A549 (cell line): Measurements from ENCODE around the gene RPL13A. TPM values are rescaled to one million over a fixed set of nuclear protein-coding genes. Genes with fewer than 3 reads are reported as not detected.

Experiments
- ATAC-seq, 2 experiments: fragments of 200-7000 bp in 1 of 2; fragments of >200 bp in 1 of 2; cut with Nextera tagmentation in 1 of 2; cut with Tn5 transposase in 1 of 2; 3 replicates each; pipeline versions ENCODE4 v1.8.0 to v1.9.1; 2018 to 2020; ENCODE audit warnings: mild to moderate bottlenecking in 1 of 2, moderate library complexity in 1 of 2
- CTCF ChIA-PET: fragments of 300-600 bp; sonication (Branson Sonifier 250); formaldehyde crosslinking; extraction: SDS; loops from one replicate; lab custom pipeline; 2021; ENCODE audit warnings: antibody characterized with exemption, inconsistent platforms; lab: Yijun Ruan, JAX
- POLR2A ChIA-PET: fragments of 350-600 bp; formaldehyde crosslinking; extraction: SDS; loops from one replicate; lab custom pipeline; 2021; ENCODE audit warnings: antibody characterized with exemption, inconsistent platforms; lab: Yijun Ruan, JAX
- DNase-seq, 2 experiments: peaks; one replicate each; pipeline versions ENCODE4 v3.0.0 to v3.0.0-alpha.2; 2011 to 2016; ENCODE audit warnings: low read depth in 1 of 2, low spot score in 1 of 2
- FAIRE-seq: peaks from 2 replicates; lab custom pipeline; 2011; peaks lifted over from hg19 to GRCh38; lab: Jason Lieb, UNC
- H3K27ac ChIP-seq, 2 experiments: fragments of >200 bp; sonication (Bioruptor Twin); formaldehyde crosslinking; 3 replicates each; pipeline ENCODE4 v1.5.1; 2016 to 2017
- H3K4me1 ChIP-seq: fragments of >200 bp; sonication (Bioruptor Twin); formaldehyde crosslinking; 3 replicates; pipeline ENCODE4 v1.6.1; 2016
- H3K4me2 ChIP-seq: fragments of >200 bp; sonication (Bioruptor Twin); formaldehyde crosslinking; 3 replicates; pipeline ENCODE4 v1.6.1; 2016
- H3K4me3 ChIP-seq: fragments of >200 bp; sonication (Bioruptor Twin); formaldehyde crosslinking; 3 replicates; pipeline ENCODE4 v1.5.1; 2016
- H3K9me3 ChIP-seq: fragments of >200 bp; sonication (Bioruptor Twin); formaldehyde crosslinking; 3 replicates; pipeline ENCODE4 v1.6.1; 2016
- BCL3 ChIP-seq: fragments of >200 bp; sonication (Bioruptor Twin); formaldehyde crosslinking; IDR thresholded peaks from 3 replicates; pipeline ENCODE4 v1.6.1; 2016
- CEBPB ChIP-seq, 2 experiments: fragments of >200 bp in 1 of 2; sonication (Bioruptor Twin) in 1 of 2; formaldehyde crosslinking in 1 of 2; IDR thresholded peaks; 2 replicates each; pipeline ENCODE4 v1.6.1; 2012 to 2016
- FOSB ChIP-seq: fragments of 250-450 bp; sonication (Bioruptor Pico); IDR thresholded peaks from 2 replicates; pipeline ENCODE4 v1.5.0; 2020; ENCODE audit warnings: mild to moderate bottlenecking, moderate library complexity
- HOXB13 ChIP-seq: fragments of 250-450 bp; sonication (Bioruptor Pico); IDR thresholded peaks from 2 replicates; pipeline ENCODE4 v1.5.0; 2020; ENCODE audit warnings: low read depth, mild to moderate bottlenecking, moderate library complexity
- HOXB5 ChIP-seq: fragments of 250-450 bp; sonication (Bioruptor Pico); IDR thresholded peaks from 2 replicates; pipeline ENCODE4 v1.5.0; 2020; ENCODE audit warnings: mild to moderate bottlenecking, moderate library complexity
- MAZ ChIP-seq: fragments of 150-350 bp; IDR thresholded peaks from 2 replicates; pipeline ENCODE4 v1.6.1; 2014; ENCODE audit warnings: antibody characterized with exemption, low read depth, low read length, borderline replicate concordance
- NR3C1 ChIP-seq: fragments of >200 bp; sonication (Bioruptor Twin); formaldehyde crosslinking; IDR thresholded peaks from 3 replicates; pipeline ENCODE4 v1.6.1; 2017
- RAD21 ChIP-seq, 2 experiments: fragments of >200 bp in 1 of 2; sonication (Bioruptor Twin) in 1 of 2; formaldehyde crosslinking in 1 of 2; IDR thresholded peaks in 1 of 2; conservative IDR thresholded peaks in 1 of 2; 2 replicates in 1 of 2; 3 replicates in 1 of 2; pipeline ENCODE4 v1.6.1; 2012 to 2018; ENCODE audit warnings: inconsistent platforms in 1 of 2
- SMC3 ChIP-seq: fragments of >200 bp; sonication (Bioruptor Twin); formaldehyde crosslinking; IDR thresholded peaks from 3 replicates; pipeline ENCODE4 v1.6.1; 2018; ENCODE audit warnings: inconsistent platforms
- TP53 ChIP-seq: fragments of 250-450 bp; sonication (Bioruptor Pico); IDR thresholded peaks from 2 replicates; pipeline ENCODE4 v1.5.0; 2021; ENCODE audit warnings: mild to moderate bottlenecking, moderate library complexity
- ZFP36 ChIP-seq: fragments of 450-650 bp; IDR thresholded peaks from 2 replicates; pipeline ENCODE4 v1.6.1; 2014; ENCODE audit warnings: borderline replicate concordance; ENCODE audit not compliant: partially characterized antibody
- WGBS: methylation state at CpG from one replicate; pipeline ENCODE4 v1.1.6; 2017; ENCODE audit errors: missing lambda C conversion rate; 5-methylcytosine and 5-hydroxymethylcytosine counted together
- polyA plus RNA-seq, 4 experiments: library from polyadenylated mRNA; depleted of rRNA in 3 of 4; stranded (reverse); fragments of >200 nt; fragmentation: RNase III in 1 of 4; extraction: RNeasy Plus Mini Kit Qiagen cat#74134 plus additional on column Dnase treatment in 1 of 4; gene quantifications; 2 replicates in 3 of 4; 3 replicates in 1 of 4; pipeline ENCODE4 v1.2.3, GENCODE V29; 2011 to 2017
- TF ChIP-seq, protein P1 (sequence below): fragments of 150-350 bp; IDR thresholded peaks from 2 replicates; pipeline ENCODE4 v1.6.1; 2014; ENCODE audit warnings: low read depth, mild to moderate bottlenecking, low read length
- TF ChIP-seq, protein P2 (sequence below): fragments of >200 bp; sonication (Bioruptor Twin); formaldehyde crosslinking; IDR thresholded peaks from 3 replicates; pipeline ENCODE4 v1.5.1; 2016
- TF ChIP-seq, protein P3 (sequence below): IDR thresholded peaks from 2 replicates; pipeline ENCODE4 v1.6.1; 2012
- TF ChIP-seq, protein P4 (sequence below): IDR thresholded peaks from 2 replicates; pipeline ENCODE4 v1.6.1; 2012; ENCODE audit warnings: low read depth, borderline replicate concordance

RPL13A gene
- polyA plus RNA-seq, 2 of the 4 experiments (the other 2 are of a cell fraction), result 3,595 to 5,410 TPM

GRCh38 chr19:49475995-49476880 lies 11.2 kb upstream of the RPL13A start:
- H3K4me1 ChIP-seq, result peaks cover 21% of the 10 kb centered on the region
- FAIRE-seq, result no peak
- peak overlapping the region; percentile 70 for H3K4me2 ChIP-seq

DNA sequence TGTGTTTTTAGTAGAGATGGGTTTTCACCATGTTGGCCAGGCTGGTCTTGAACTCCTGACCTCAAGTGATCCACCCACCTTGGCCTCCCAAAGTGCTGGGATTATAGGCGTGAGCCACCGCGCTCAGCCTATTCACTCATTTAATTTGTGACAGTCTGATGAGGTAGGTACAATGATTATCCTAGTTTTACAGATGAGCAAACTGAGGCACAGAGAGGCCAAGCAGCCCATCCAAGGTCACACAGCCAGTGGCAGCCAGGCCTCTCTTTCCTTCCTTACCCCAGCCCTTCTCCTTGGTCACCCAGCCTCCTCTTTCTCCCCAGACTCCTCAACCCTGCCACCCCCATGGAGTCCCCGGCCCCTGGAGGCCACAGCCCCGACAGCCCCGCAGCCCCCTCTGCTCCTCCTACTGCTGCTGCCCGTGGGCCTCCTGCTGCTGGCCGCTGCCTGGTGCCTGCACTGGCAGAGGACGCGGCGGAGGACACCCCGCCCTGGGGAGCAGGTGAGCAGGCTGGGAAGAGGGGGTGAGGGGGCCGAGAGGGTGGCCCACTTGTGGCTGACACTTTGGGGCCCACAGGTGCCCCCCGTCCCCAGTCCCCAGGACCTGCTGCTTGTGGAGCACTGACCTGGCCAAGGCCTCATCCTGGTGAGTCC lies 7.3 kb upstream of the RPL13A start:
- TF ChIP-seq FOSB (CRISPR knock-in tag) (no peak), ZFP36 (peak; percentile 62), CEBPB (IDR thresholded peaks at IDR 0.05) (no peak), NR3C1 (no peak), HOXB5 (CRISPR knock-in tag) (no peak), TP53 (CRISPR knock-in tag) (no peak), HOXB13 (CRISPR knock-in tag) (no peak)
- TF ChIP-seq, protein P1, sequence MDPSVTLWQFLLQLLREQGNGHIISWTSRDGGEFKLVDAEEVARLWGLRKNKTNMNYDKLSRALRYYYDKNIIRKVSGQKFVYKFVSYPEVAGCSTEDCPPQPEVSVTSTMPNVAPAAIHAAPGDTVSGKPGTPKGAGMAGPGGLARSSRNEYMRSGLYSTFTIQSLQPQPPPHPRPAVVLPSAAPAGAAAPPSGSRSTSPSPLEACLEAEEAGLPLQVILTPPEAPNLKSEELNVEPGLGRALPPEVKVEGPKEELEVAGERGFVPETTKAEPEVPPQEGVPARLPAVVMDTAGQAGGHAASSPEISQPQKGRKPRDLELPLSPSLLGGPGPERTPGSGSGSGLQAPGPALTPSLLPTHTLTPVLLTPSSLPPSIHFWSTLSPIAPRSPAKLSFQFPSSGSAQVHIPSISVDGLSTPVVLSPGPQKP, result no peak
- TF ChIP-seq, all 56 proteins: peak for 1
- FAIRE-seq, result no peak
- H3K4me3 ChIP-seq, result no peak overlapping the region

More at GRCh38 chr19:49475995-49476880, 11.2 kb upstream of the RPL13A start:
- peak; percentile 70 to 88 for ATAC-seq
- Histone ChIP-seq H3K9me3 (no peaks in the 10 kb centered on the region), H3K27ac (peak overlapping the region; percentile 25 to 62; a peak in 3 of 6 replicates), H3K4me3 (no peak overlapping the region)
- peak; percentile 80 to 82 for DNase-seq
- ChIA-PET CTCF (interaction anchor here (0.5 to 5.0 kb wide), 18 partner anchors 9 to 250 kb away, joined by 3 to 97 read pairs (median 4); partner anchors contain the start of genes ALDH16A1 and PIH1D1), POLR2A (interaction anchor here (0.5 to 1.2 kb wide), 6 partner anchors 12 to 199 kb away, joined by 3 to 12 read pairs (median 4); partner anchors contain the start of genes ALDH16A1 and RPS11)
- TF ChIP-seq RAD21 (conservative IDR thresholded peaks at IDR 0.05 in 1 of 2, IDR thresholded peaks at IDR 0.05 in 1 of 2) (peak in 1 of 2 experiments; percentile 31; a peak in 3 of 5 replicates), ZFP36 (peak; percentile 19), BCL3 (no peak), SMC3 (peak; percentile 41; the same call in 2 of the 3 replicates), MAZ (0 out of 2 replicates have a peak, but pooled peaks have one; percentile 42)
- TF ChIP-seq, protein P2, sequence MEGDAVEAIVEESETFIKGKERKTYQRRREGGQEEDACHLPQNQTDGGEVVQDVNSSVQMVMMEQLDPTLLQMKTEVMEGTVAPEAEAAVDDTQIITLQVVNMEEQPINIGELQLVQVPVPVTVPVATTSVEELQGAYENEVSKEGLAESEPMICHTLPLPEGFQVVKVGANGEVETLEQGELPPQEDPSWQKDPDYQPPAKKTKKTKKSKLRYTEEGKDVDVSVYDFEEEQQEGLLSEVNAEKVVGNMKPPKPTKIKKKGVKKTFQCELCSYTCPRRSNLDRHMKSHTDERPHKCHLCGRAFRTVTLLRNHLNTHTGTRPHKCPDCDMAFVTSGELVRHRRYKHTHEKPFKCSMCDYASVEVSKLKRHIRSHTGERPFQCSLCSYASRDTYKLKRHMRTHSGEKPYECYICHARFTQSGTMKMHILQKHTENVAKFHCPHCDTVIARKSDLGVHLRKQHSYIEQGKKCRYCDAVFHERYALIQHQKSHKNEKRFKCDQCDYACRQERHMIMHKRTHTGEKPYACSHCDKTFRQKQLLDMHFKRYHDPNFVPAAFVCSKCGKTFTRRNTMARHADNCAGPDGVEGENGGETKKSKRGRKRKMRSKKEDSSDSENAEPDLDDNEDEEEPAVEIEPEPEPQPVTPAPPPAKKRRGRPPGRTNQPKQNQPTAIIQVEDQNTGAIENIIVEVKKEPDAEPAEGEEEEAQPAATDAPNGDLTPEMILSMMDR, result peak; percentile 50
- TF ChIP-seq, protein P3, sequence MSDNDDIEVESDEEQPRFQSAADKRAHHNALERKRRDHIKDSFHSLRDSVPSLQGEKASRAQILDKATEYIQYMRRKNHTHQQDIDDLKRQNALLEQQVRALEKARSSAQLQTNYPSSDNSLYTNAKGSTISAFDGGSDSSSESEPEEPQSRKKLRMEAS, result no peak
- TF ChIP-seq, protein P4, sequence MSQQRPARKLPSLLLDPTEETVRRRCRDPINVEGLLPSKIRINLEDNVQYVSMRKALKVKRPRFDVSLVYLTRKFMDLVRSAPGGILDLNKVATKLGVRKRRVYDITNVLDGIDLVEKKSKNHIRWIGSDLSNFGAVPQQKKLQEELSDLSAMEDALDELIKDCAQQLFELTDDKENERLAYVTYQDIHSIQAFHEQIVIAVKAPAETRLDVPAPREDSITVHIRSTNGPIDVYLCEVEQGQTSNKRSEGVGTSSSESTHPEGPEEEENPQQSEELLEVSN, result 0 out of 2 replicates have a peak, but pooled peaks have one; percentile 26
- 45% methylated on average over 27 of the region's 27 CpGs for WGBS

More for the DNA sequence above, 7.3 kb upstream of the RPL13A start:
- CTCF ChIA-PET, result interaction anchor here (0.6 to 2.1 kb wide), 5 partner anchors 7 to 67 kb away, joined by 3 to 8 read pairs (median 4); partner anchors contain the start of gene RPL13A
- POLR2A ChIA-PET, result no interaction called here
- Histone ChIP-seq H3K4me1 (peaks cover 13% of the 10 kb centered on the region; the same call in 1 of the 3 replicates), H3K9me3 (no peaks in the 10 kb centered on the region), H3K27ac (no peak overlapping the region), H3K4me2 (no peak overlapping the region)
- no peak for ATAC-seq
- DNase-seq, result no peak
- WGBS, result 95% methylated on average over 8 of the region's 14 CpGs
